ENCODE measurements around the gene ATP6V1G2.
A peak's percentile ranks its signal among the peaks of the same experiment; 100 is the strongest.
"Not testable (repeated sequence)": the region's sequence is repeated elsewhere in the genome, so short reads cannot be mapped to it uniquely, and the experiment has no call there.

Gene ATP6V1G2

DNA sequence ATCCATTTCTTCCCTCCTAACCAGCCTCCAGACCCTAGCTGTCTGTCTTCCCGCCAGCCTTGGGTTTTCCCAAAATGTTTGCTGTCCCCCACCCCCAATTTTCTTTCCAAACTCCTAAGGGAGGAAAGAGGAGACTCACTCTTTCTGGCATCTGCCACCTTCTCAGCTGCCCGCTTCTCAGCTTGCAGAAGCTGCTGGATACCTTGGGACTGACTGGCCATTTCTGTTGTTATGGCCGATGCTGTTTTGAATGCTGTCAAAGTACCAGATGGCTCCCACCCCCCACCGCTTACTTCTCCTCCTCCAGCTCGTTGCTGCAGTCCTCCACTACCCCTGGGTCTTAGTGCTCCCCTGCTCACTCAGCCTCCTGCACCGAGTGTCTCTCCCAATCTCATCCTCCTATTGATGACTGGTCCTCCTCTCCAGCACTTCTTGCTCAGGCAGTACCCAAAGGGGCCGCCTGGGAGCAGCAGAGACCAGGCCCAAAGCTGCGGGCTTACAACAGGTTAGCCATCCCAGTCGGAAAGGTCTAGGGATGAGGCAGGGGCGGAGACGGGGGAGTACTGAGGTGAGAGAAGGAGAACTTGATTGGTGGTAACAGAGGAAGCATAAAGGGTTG, at the start of gene ATP6V1G2:
ATP6V1G2 (minus strand) TSS at position 270 of the 619 bp plus-strand sequence; CDS start at position 221, 49 bp downstream.
- peak; percentile 84 to 88 for DNase-seq (ENCODE audit: low read depth in 2 of 2)

DNA sequence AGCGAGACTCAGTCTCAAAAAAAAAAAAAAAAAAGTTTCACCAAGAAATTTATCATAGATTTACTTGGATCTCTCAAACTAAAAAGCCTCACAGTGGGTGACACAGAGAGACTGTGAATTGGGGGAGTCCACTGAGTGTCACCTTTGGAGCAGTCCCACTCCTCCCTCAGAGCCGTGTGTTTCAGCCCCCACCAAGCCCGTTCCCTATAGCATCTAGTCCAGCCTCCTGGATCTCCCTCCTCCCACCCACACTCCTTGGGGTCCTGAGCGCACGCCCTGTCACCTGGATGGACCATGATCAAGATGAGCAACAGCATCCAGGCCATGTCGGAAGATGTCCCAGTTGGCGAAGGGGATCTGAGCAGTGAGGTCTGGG, 46.0 kb upstream of the ATP6V1G2 start:
- DNase-seq (ENCODE audit: low read depth in 2 of 2): no peak

DNA sequence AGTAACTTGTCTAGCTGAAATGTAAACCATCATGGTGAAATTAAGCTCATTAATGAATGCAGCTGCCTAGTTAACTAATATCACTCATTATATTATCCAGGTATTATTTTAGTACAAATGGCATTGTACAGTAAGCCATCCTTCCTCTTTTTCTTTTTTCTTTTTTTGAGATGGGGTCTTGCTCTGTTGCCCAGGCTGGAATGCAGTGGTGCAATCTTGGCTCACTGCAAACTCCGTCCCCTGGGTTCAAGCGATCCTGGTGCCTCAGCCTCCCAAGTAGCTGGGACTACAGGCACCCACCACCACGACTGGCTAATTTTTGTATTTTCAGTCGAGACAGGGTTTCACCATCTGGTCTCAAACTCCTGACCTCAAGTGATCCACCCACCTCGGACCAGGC, 44.3 kb upstream of the ATP6V1G2 start:
- DNase-seq (ENCODE audit: low read depth in 2 of 2): not testable (repeated sequence)

DNA sequence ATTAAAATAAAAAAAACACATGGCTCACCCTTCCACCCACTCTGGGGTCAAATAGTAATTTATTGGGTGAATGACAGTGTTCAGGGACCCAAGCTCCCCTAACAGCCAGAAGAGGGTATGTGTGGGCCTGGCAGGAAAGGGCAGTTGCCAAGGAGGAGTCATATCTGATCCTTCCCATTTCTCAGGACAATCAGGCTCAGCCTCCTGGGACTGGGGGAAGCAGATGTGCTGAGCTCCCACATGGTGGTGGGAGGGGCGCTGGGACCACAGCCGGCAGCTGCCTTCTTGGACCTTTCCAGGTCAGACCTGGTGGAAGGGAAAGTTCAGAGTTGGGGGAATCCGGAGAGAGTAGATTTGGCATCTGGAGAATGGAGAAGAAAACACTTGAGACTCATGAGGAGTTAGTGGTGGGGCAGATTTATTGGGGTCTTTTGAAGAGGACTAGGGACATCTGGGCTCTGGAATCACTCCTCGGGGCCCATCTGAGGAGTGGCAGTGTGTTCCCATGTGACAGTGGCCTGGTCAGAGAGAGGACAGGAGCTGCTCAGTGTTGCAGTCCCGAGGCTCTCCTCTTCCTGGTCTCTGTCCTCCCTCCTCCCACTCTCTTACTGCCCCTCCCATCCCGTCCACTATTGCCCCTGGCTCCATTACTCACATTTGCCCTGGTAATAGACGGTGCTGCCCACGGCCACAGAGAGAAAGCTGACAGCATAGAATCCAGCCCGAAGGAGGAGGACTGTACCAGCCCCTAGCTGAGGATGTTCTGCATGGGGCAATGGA, 42.7 kb upstream of the ATP6V1G2 start:
- DNase-seq (ENCODE audit: low read depth in 2 of 2): no peak

DNA sequence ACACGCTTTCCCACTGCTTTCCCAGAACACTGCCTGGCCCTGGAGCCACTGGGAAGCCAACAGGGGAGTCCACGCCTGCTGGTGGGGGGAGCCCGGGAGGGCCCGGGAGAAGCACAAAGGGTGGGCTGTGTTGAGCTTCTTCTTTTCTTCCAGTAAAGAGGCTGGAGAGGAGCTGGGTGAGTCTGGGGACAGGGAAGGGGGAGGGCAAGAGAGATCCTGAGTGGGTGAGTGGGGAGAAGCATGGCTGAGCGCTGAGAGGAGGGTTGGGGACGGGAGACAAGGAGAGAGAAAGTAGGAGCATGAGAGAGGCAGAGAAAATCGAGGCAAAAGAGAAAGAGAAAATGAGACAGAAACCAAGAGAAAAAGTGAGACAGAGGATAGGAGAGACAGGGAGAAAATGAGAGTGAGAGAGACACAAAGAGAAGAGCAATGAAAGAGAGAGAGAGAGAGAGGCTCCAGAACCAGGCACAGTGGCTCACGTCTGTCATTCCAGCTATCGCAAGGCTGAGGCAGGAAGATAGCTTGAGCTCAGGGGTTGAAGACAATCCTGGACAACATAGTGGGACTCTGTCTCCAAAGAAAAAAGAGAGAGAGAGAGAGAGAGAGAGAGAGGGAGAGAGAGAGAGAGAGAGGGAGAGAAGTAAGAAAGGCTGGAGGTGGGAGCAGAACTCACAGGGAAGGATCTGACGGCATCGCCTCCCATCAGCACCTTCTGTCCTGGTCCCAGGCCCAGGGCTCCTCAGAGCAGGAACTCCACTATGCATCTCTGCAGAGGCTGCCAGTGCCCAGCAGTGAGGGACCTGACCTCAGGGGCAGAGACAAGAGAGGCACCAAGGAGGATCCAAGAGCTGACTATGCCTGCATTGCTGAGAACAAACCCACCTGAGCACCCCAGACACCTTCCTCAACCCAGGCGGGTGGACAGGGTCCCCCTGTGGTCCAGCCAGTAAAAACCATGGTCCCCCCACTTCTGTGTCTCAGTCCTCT, 41.7 kb upstream of the ATP6V1G2 start:
- no peak for DNase-seq (ENCODE audit: low read depth in 2 of 2)

DNA sequence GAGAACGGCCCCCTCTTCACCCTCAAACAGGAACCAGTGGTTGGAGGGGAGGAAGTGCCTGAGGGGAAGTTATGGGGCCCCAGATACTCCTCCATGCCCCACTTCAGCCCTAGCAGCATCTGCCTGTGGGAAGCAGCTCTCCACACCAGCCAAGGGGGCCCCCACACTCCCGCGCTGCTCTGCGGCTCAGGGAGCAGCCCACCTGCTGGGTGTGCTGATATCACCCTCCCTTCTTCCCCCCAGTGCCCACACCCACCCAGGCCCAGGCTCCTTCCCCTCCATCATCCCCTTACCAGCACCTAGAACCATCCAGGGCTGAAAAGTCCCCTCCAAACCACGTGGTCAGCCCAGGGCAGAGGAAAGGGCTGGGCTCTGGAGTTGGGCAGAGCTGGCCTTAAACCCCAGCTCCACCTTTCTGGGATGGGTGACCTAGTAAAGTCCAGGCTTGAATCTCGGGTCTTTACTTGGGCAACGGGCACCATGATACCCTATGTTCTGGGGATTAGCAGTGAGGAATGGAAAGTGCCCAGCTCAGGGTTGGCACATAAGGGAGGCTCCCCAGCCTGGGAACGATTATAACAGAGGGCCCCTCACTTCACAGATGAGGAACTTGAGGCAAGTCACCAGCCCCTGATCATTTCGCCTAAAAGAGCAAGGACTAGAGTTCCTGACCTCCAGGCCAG, 40.3 kb upstream of the ATP6V1G2 start:
- DNase-seq (ENCODE audit: low read depth in 2 of 2): no peak

DNA sequence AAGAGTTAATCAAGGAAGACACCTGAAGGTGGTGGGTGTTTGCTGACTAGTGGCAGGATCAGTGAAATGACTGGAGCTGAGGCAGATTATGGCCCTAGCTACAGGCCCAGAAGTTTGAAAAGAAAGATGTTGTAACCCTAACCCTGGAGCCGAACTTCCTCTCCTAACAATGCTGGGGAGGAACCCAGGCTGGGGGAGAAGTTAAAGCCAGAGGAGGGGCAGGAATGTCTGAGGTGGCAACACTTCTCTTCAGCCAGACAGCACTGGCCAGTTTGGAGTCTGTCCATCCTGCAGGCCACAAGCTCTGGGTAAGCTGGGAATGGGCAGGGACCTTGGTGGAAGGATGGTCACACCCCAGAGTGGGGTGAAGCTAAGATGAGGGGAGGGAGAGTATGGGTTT, 39.6 kb upstream of the ATP6V1G2 start, which contains the start of gene LST1:
LST1 (plus strand) TSS at position 270 of the 400 bp plus-strand sequence. CDS start 1,023 bp downstream, outside the sequence.
- DNase-seq (ENCODE audit: low read depth in 2 of 2): no peak

DNA sequence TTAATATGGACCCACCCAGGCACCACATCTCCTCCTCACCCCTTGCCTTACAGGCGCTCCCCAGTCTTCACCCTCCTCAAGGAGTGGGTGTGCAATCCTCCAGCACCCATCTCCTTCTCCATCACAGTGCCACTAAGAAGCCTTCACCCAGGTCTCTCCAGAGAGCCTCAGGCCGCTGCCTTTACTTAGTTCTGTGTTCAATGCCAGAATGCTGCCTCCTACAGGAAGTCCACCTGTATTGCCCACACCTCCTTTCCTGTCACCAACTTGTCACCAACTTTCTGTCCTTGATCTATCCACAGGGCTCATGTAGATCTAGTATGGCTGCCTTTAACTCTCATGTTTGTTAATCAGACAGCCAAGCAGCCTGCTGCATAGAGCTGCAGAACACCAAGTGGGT, 39.1 kb upstream of the ATP6V1G2 start:
- no peak for DNase-seq (ENCODE audit: low read depth in 2 of 2)

DNA sequence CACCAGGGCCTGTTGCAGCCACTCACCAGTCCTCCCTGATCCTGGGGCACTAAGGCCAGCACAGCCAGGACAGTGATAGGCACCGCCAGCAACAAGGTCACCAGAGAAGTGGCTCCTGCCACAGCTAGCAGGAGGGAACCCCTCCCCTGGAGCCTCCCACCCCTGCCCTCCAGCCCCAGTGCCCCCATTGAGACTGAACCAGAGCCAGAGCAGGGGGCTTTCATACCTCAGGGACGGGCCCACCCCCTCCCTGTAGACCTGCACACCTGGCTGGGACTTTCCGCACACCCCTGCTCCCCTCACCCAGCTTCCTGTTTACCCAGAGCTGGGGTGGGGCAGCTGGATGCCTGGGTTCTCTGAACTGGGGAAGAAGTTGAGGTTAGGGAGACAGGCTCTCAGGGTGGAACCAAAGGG, 35.8 kb upstream of the ATP6V1G2 start, which contains the start of gene LTB:
LTB (minus strand) TSS at position 195 of the 414 bp plus-strand sequence; CDS start at position 188, 7 bp downstream.
- no peak for DNase-seq (ENCODE audit: low read depth in 2 of 2)

DNA sequence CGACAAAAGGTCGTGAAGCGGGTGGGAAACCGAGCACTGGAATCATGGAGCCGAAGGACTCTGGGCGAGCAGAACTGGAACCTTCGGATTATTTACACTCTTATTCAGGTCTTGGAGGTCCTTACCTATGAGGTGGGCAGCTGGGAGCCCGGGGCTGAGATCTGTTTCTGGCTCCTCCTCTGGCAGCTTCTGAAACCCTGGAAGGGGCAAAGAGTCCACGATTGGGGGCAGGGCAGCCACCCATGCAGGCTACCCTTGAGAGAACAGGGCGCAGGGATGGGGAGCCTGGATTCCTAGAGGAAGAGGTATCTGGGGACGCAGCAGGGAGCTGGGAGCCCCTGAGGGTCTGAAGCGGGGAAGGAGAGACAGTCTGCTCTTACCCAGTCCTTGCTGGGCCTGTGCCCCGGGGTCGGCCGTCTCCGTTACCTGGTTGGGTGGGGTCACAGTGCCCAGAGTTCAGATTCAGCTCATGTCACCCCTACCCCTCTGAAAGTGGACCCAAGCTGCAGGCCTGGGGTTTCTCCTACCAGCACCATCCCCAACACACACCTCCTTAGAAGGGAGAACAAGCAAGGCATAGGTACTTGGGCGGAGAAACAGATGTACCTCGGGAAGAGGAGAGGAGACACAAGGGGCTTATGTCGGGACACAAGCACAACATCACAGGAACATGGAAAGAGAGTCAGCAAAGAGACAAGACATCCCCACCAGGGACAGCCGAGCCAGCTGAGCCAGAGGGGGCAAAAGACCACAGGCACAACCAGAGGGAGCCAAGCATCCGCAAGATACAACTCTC, 35.2 kb upstream of the ATP6V1G2 start:
- no peak for DNase-seq (ENCODE audit: low read depth in 2 of 2)

DNA sequence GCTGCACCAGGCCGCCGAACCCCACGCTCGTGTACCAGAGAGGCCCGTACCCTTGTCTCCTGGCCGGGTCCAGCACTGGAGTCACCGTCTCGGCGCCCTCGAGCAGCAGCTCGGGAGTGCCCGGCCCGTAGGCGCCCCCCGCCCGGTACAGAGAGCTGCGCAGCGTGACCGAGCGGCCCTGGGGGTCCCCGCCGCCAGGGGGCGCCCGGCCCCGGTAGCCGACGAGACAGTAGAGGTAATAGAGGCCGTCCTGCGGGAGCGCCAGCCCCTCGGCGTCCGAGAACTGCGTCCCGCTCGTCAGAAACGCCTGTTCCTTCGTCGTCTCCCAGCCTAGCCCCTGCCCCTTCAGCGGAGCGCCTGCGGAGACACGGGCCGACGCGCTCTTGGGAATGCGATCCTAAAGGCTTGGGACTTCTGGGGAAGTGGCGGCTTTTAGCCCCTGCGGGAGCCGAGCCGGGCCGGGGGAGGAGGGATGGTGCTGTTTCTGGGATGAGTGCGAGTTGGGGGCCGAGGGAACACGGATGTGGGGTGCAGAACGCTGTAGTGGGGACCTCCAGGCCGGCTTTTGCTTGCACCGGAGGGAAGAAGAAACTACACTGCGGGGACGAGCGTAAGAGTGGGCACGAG, 34.5 kb upstream of the ATP6V1G2 start:
- peak; percentile 86 to 88 for DNase-seq (ENCODE audit: low read depth in 2 of 2)

DNA sequence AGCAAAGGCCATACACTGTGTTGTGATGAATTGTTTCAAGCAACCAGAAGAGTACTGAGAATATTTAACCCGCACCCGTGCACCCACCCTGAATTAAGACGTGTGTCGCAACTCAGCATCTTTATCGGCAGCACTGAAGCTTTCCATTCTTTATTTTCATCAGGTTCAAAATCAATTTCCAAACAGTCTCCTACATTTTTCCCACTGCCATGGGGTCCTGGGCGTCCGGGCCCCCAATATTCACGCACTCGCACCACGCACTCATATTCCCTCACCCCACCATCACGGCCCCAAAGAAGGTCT, 34.0 kb upstream of the ATP6V1G2 start:
- DNase-seq (ENCODE audit: low read depth in 2 of 2): no peak

DNA sequence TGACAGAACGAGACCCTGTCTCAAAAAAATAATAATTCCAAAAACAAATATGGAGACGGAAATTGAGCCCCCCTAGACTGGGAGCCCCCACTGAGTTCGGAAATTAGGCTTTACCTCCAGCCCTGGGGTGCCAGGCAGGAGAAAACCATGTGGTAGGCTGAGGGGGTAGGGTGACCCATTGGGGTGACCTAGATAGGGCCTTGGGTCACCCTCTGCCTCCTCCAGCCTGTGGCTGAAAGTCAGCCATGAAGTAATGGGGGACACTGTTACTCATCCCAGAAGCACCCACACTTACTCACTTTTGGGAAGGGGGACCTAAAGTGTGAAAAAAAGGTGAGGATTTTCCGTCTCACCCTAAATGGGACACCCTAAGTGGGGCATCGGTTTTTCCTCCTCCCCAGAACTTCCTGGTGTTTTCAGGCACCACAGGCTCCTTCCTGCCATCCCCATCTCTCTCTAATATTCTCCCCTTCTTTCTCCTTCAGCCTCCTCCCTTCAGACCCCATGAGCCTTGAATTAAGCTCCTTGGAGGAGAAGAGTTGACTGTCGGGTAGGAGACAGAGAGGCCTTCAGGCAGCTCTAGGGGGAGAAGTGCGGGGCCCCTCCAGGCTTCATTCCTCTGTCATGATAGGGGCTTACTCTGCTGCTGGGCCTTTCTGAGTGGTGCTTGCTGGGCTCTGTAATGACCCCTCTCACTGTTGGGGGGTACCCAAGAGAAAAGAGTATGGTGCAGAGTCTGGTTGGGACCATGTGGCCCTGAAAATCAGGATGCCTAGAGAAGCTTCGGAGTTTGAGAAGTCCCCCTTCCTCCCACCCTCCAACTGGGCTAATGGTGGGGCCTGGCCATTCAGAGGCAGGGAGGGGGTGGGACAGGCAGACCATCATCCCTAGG, 33.4 kb upstream of the ATP6V1G2 start:
- DNase-seq (ENCODE audit: low read depth in 2 of 2): no peak

DNA sequence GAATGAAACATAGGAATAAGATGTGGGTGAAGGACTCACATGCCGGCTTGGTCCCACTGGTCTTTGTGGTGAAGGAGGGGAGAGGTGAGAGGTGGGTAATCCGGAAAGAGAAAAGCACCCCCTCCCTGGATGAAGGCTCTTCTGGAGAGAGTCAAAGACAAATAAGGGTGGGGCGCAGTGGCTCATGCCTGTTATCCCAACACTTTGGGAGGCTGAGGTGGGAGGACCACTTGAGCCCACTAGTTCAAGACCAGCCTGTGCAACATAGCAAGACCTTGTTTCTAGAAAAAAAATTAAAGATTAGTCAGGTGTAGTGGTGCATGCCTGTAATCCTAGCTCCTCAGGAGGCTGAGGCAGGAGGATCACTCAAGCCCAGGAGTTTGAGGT, 32.7 kb upstream of the ATP6V1G2 start:
- no peak for DNase-seq (ENCODE audit: low read depth in 2 of 2)

DNA sequence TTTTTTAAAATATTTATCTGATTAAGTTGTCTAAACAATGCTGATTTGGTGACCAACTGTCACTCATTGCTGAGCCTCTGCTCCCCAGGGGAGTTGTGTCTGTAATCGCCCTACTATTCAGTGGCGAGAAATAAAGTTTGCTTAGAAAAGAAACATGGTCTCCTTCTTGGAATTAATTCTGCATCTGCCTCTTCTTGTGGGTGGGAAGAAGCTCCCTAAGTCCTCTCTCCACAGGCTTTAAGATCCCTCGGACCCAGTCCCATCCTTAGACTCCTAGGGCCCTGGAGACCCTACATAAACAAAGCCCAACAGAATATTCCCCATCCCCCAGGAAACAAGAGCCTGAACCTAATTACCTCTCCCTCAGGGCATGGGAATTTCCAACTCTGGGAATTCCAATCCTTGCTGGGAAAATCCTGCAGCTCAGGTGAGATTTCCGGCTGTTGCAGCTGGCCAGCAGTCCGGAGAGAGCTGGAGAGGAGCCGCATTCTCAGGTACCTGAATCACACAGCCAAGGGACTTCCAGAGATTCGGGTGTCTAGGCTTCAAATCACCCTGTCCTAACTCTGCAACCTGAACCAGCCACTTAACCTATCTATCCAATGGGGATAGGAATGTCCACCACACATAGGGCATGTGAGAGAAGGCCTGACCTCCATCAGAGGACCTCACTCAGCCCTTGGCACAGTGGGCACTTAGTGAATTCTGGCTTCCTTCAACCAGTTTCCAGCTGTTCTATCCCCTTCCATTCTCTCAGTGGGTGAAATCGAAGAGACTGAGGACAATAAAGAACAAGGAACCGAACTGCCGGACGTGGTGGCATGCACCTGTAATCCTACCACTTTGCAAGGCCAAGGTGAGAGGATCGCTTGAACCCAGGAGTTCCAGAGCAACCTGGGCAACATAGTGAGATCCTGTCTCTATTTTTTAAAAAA, 32.0 kb upstream of the ATP6V1G2 start:
- DNase-seq (ENCODE audit: low read depth in 2 of 2): no peak

DNA sequence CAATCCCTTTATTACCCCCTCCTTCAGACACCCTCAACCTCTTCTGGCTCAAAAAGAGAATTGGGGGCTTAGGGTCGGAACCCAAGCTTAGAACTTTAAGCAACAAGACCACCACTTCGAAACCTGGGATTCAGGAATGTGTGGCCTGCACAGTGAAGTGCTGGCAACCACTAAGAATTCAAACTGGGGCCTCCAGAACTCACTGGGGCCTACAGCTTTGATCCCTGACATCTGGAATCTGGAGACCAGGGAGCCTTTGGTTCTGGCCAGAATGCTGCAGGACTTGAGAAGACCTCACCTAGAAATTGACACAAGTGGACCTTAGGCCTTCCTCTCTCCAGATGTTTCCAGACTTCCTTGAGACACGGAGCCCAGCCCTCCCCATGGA, 31.2 kb upstream of the ATP6V1G2 start:
- DNase-seq (ENCODE audit: low read depth in 2 of 2): no peak

DNA sequence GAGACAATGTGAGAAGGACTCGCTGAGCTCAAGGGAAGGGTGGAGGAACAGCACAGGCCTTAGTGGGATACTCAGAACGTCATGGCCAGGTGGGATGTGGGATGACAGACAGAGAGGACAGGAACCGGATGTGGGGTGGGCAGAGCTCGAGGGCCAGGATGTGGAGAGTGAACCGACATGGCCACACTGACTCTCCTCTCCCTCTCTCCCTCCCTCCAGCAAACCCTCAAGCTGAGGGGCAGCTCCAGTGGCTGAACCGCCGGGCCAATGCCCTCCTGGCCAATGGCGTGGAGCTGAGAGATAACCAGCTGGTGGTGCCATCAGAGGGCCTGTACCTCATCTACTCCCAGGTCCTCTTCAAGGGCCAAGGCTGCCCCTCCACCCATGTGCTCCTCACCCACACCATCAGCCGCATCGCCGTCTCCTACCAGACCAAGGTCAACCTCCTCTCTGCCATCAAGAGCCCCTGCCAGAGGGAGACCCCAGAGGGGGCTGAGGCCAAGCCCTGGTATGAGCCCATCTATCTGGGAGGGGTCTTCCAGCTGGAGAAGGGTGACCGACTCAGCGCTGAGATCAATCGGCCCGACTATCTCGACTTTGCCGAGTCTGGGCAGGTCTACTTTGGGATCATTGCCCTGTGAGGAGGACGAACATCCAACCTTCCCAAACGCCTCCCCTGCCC, 30.6 kb upstream of the ATP6V1G2 start:
- no peak for DNase-seq (ENCODE audit: low read depth in 2 of 2)
